ENCODE data around the gene FOXO3B.
"Not testable (repeated sequence)": the region's sequence is repeated elsewhere in the genome, so short reads cannot be mapped to it uniquely, and the experiment has no call there.

DNA sequence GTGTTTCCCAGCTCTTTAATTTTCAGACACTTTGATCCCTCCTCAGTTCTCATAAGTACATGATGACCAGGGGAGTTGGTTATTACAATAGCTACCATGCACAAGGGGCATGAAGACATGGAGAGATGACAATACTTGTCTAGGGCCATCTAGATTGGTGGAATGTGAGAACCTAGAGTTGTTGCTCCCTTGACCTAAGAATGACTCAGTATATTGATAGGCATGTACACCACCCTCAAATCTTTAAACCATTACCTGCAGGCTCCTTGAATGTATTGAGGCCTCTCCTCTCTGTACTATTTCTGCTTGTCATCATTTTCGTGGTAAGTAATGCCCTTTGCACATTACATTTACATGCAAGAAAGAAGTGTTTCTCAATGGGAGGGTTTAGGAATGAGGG lies 41.4 kb upstream of the FOXO3B start:
- not testable (repeated sequence) for TF ChIP-seq EZH2 (IDR thresholded peaks at IDR 0.05; ENCODE audit: insufficient read depth, low read length)
- TF ChIP-seq, protein P1, sequence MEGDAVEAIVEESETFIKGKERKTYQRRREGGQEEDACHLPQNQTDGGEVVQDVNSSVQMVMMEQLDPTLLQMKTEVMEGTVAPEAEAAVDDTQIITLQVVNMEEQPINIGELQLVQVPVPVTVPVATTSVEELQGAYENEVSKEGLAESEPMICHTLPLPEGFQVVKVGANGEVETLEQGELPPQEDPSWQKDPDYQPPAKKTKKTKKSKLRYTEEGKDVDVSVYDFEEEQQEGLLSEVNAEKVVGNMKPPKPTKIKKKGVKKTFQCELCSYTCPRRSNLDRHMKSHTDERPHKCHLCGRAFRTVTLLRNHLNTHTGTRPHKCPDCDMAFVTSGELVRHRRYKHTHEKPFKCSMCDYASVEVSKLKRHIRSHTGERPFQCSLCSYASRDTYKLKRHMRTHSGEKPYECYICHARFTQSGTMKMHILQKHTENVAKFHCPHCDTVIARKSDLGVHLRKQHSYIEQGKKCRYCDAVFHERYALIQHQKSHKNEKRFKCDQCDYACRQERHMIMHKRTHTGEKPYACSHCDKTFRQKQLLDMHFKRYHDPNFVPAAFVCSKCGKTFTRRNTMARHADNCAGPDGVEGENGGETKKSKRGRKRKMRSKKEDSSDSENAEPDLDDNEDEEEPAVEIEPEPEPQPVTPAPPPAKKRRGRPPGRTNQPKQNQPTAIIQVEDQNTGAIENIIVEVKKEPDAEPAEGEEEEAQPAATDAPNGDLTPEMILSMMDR (IDR thresholded peaks at IDR 0.05; ENCODE audit: insufficient read depth, low read depth, low read length): not testable (repeated sequence)

All from astrocyte (in vitro differentiated cells and primary cell).